Esophagus (tissue), 2 donors: ENCODE results near the gene ARHGAP26. TPM values are rescaled to one million over a fixed set of nuclear protein-coding genes. Genes with fewer than 3 reads are reported as not detected.

Experiments used
- H3K27ac ChIP-seq, 2 donors: one replicate each; pipeline ENCODE4 v1.5.1; 2013; ENCODE audit warnings: low read depth in 2 of 2, mild to moderate bottlenecking in 2 of 2, inconsistent platforms in 1 of 2, low read length in 1 of 2, moderate library complexity in 1 of 2
- H3K27me3 ChIP-seq, 2 donors: one replicate each; pipeline ENCODE4 v1.6.1; 2013; ENCODE audit warnings: low read length in 2 of 2, control low read depth in 1 of 2, mild to moderate bottlenecking in 1 of 2; ENCODE audit not compliant: insufficient read depth in 2 of 2, control insufficient read depth in 1 of 2
- H3K36me3 ChIP-seq, 2 donors: one replicate each; pipeline ENCODE4 v1.6.1; 2013; ENCODE audit warnings: low read length in 1 of 2; ENCODE audit not compliant: control insufficient read depth in 2 of 2, insufficient read depth in 2 of 2
- H3K4me1 ChIP-seq, 2 donors: one replicate each; pipeline ENCODE4 v1.6.1; 2013; ENCODE audit warnings: low read length in 1 of 2; ENCODE audit not compliant: control insufficient read depth in 2 of 2, insufficient read depth in 2 of 2
- H3K4me3 ChIP-seq, 2 donors: one replicate each; pipeline ENCODE4 v1.5.1; 2013; ENCODE audit warnings: low read length in 2 of 2, mild to moderate bottlenecking in 2 of 2, low read depth in 1 of 2, moderate library complexity in 1 of 2
- H3K9me3 ChIP-seq, 2 donors: one replicate each; pipeline ENCODE4 v1.6.1; 2013; ENCODE audit warnings: mild to moderate bottlenecking in 2 of 2, low read depth in 1 of 2, low read length in 1 of 2, moderate library complexity in 1 of 2; ENCODE audit not compliant: control insufficient read depth in 2 of 2, insufficient read depth in 1 of 2
- WGBS, 2 donors: extraction: QIAGEN DNeasy Blood & Tissue Kit; methylation state at CpG; one replicate each; pipeline ENCODE4 v1.1.7; 2013; 5-methylcytosine and 5-hydroxymethylcytosine counted together
- polyA plus RNA-seq, 2 donors: library from polyadenylated mRNA; stranded (reverse); fragments of 200-250 nt; gene quantifications; one replicate each; pipeline ENCODE4 v1.2.3, GENCODE V29; 2013
- donor health status: healthy with polysubstance abuse.
- donor health status: Bipolar disorder and iron deficiency.

The ARHGAP26 gene
- polyA plus RNA-seq, 2 donors: 3.1 to 3.6 TPM

GRCh38 chr5:142841511-142842265 is 71.5 kb downstream of the ARHGAP26 start:
- Histone ChIP-seq H3K27ac (no peak overlapping the region), H3K4me3 (no peak overlapping the region), H3K36me3 (no peaks in the 10 kb centered on the region), H3K9me3 (no peaks in the 10 kb centered on the region), H3K27me3 (no peaks in the 10 kb centered on the region), H3K4me1 (peaks cover 5 to 15% of the 10 kb centered on the region in 2 donors)
- 65 to 68% methylated on average over 6 of the region's 6 CpGs for WGBS, 2 donors

- Histone ChIP-seq H3K27ac (peak overlapping the region in 1 of 2 donors; percentile 24), H3K4me3 (no peak overlapping the region), H3K9me3 (no peaks in the 10 kb centered on the region), H3K27me3 (no peaks in the 10 kb centered on the region), H3K4me1 (peaks cover 5 to 18% of the 10 kb centered on the region in 2 donors), H3K36me3 (no peaks in the 10 kb centered on the region)
- 71 to 75% methylated on average over 6 of the region's 6 CpGs for WGBS, 2 donors
Observed at GRCh38 chr5:142842994-142843905, 73.1 kb downstream of the ARHGAP26 start.

GRCh38 chr5:142844866-142845265 is 74.7 kb downstream of the ARHGAP26 start:
- H3K27ac ChIP-seq: peak overlapping the region in 1 of 2 donors; percentile 8
- 75 to 78% methylated on average over 7 of the region's 7 CpGs for whole genome bisulfite sequencing, 2 donors
- H3K27me3 ChIP-seq: no peaks in the 10 kb centered on the region
- no peaks in the 10 kb centered on the region for H3K36me3 ChIP-seq
- H3K4me3 ChIP-seq: no peak overlapping the region
- peaks cover 5 to 18% of the 10 kb centered on the region in 2 donors for H3K4me1 ChIP-seq
- H3K9me3 ChIP-seq: no peaks in the 10 kb centered on the region

- H3K27ac ChIP-seq: peak overlapping the region; percentile 61 to 77
- no peaks in the 10 kb centered on the region for H3K9me3 ChIP-seq
- 40 to 51% methylated on average over 4 of the region's 4 CpGs for WGBS, 2 donors
- H3K27me3 ChIP-seq: no peaks in the 10 kb centered on the region
- no peak overlapping the region for H3K4me3 ChIP-seq
- H3K4me1 ChIP-seq: peaks cover 5 to 18% of the 10 kb centered on the region in 2 donors
- H3K36me3 ChIP-seq: no peaks in the 10 kb centered on the region
Observed at GRCh38 chr5:142845402-142845921, 75.3 kb downstream of the ARHGAP26 start.

- no peaks in the 10 kb centered on the region for H3K9me3 ChIP-seq
- H3K27ac ChIP-seq: peak overlapping the region; percentile 61 to 77
- H3K27me3 ChIP-seq: no peaks in the 10 kb centered on the region
- H3K36me3 ChIP-seq: no peaks in the 10 kb centered on the region
- peaks cover 5 to 18% of the 10 kb centered on the region in 2 donors for H3K4me1 ChIP-seq
- H3K4me3 ChIP-seq: no peak overlapping the region
- 42% methylated on average over 9 of the region's 9 CpGs for WGBS, 2 donors
Observed at GRCh38 chr5:142845954-142846398, 75.8 kb downstream of the ARHGAP26 start.

GRCh38 chr5:142846406-142846805 is 76.2 kb downstream of the ARHGAP26 start:
- Histone ChIP-seq H3K27ac (peak overlapping the region; percentile 61 to 77), H3K4me3 (no peak overlapping the region), H3K27me3 (no peaks in the 10 kb centered on the region), H3K9me3 (no peaks in the 10 kb centered on the region), H3K36me3 (no peaks in the 10 kb centered on the region), H3K4me1 (peaks cover 4 to 18% of the 10 kb centered on the region in 2 donors)

- H3K4me3 ChIP-seq: no peak overlapping the region
- 93% methylated on average over 7 of the region's 7 CpGs for WGBS, 2 donors
- H3K36me3 ChIP-seq: no peaks in the 10 kb centered on the region
- H3K4me1 ChIP-seq: peaks cover 5 to 16% of the 10 kb centered on the region in 2 donors
- no peak overlapping the region for H3K27ac ChIP-seq
- H3K9me3 ChIP-seq: no peaks in the 10 kb centered on the region
- no peaks in the 10 kb centered on the region for H3K27me3 ChIP-seq
Observed at GRCh38 chr5:142847898-142848790, 78.0 kb downstream of the ARHGAP26 start.

- H3K9me3 ChIP-seq: no peaks in the 10 kb centered on the region
- H3K36me3 ChIP-seq: no peaks in the 10 kb centered on the region
- peaks cover 5 to 15% of the 10 kb centered on the region in 2 donors for H3K4me1 ChIP-seq
Observed at GRCh38 chr5:142849466-142849865, 79.3 kb downstream of the ARHGAP26 start.

GRCh38 chr5:142849880-142850279 is 79.7 kb downstream of the ARHGAP26 start:
- Histone ChIP-seq H3K36me3 (no peaks in the 10 kb centered on the region), H3K9me3 (no peaks in the 10 kb centered on the region), H3K4me1 (peaks cover 5 to 15% of the 10 kb centered on the region in 2 donors), H3K4me3 (no peak overlapping the region), H3K27me3 (no peaks in the 10 kb centered on the region), H3K27ac (no peak overlapping the region)
- WGBS, 2 donors: 89 to 95% methylated on average over 3 of the region's 3 CpGs

More at GRCh38 chr5:142849466-142849865, 79.3 kb downstream of the ARHGAP26 start:
- Histone ChIP-seq H3K4me3 (no peak overlapping the region), H3K27ac (no peak overlapping the region), H3K27me3 (no peaks in the 10 kb centered on the region)
- WGBS, 2 donors: 93 to 95% methylated on average over 3 of the region's 3 CpGs
